ENCODE measurements around the gene GOLT1A.

Gene GOLT1A

GRCh38 chr1:204261746-204262505 lies 48.1 kb upstream of the GOLT1A start:
- Histone ChIP-seq H3K27ac (ENCODE audit: low read depth, low read length) (no peak overlapping the region), H3K9ac (ENCODE audit: low read length) (no peak overlapping the region), H3K36me3 (ENCODE audit: low read length) (no peaks in the 10 kb centered on the region), H3K9me2 (replicated peaks; ENCODE audit: insufficient read depth, low read length) (no peaks in the 10 kb centered on the region), H3K4me2 (ENCODE audit: low read depth, low read length, poor library complexity, severe bottlenecking) (no peak overlapping the region), H3K4me3 (ENCODE audit: insufficient read depth, low read length, poor library complexity, severe bottlenecking) (no peak overlapping the region), H2AFZ (ENCODE audit: low read depth, low read length, severe bottlenecking) (no peak overlapping the region), H3F3A (ENCODE audit: insufficient read depth) (no peaks in the 10 kb centered on the region), H4K20me1 (ENCODE audit: low read depth, low read length) (no peaks in the 10 kb centered on the region), H3K27me3 (ENCODE audit: low read length) (no peaks in the 10 kb centered on the region), H3K79me2 (ENCODE audit: insufficient read depth, low read length) (no peaks in the 10 kb centered on the region), H3K9me3 (ENCODE audit: insufficient read depth, low read length) (no peaks in the 10 kb centered on the region)
- TF ChIP-seq CTCF (IDR thresholded peaks at IDR 0.05; ENCODE audit: insufficient read depth, low read length, poor library complexity, severe bottlenecking) (no peak), EZH2phosphoT487 (conservative IDR thresholded peaks at IDR 0.05; ENCODE audit: low read length) (no peak)

GRCh38 chr1:204261266-204261665 lies 47.5 kb upstream of the GOLT1A start:
- H3K9ac ChIP-seq (ENCODE audit: low read length): no peak overlapping the region
- H3K4me2 ChIP-seq (ENCODE audit: low read depth, low read length, poor library complexity, severe bottlenecking): no peak overlapping the region
- no peaks in the 10 kb centered on the region for H3K9me2 ChIP-seq (replicated peaks; ENCODE audit: insufficient read depth, low read length)
- TF ChIP-seq CTCF (IDR thresholded peaks at IDR 0.05; ENCODE audit: insufficient read depth, low read length, poor library complexity, severe bottlenecking) (no peak), EZH2phosphoT487 (conservative IDR thresholded peaks at IDR 0.05; ENCODE audit: low read length) (no peak)
- no peaks in the 10 kb centered on the region for H3K27me3 ChIP-seq (ENCODE audit: low read length)
- H3F3A ChIP-seq (ENCODE audit: insufficient read depth): no peaks in the 10 kb centered on the region
- no peak overlapping the region for H3K27ac ChIP-seq (ENCODE audit: low read depth, low read length)
- no peaks in the 10 kb centered on the region for H4K20me1 ChIP-seq (ENCODE audit: low read depth, low read length)
- H3K9me3 ChIP-seq (ENCODE audit: insufficient read depth, low read length): no peaks in the 10 kb centered on the region
- H3K79me2 ChIP-seq (ENCODE audit: insufficient read depth, low read length): no peaks in the 10 kb centered on the region
- H3K36me3 ChIP-seq (ENCODE audit: low read length): no peaks in the 10 kb centered on the region
- H2AFZ ChIP-seq (ENCODE audit: low read depth, low read length, severe bottlenecking): no peak overlapping the region
- no peak overlapping the region for H3K4me3 ChIP-seq (ENCODE audit: insufficient read depth, low read length, poor library complexity, severe bottlenecking)

- Histone ChIP-seq H3K36me3 (ENCODE audit: low read length) (no peaks in the 10 kb centered on the region), H4K20me1 (ENCODE audit: low read depth, low read length) (no peaks in the 10 kb centered on the region), H3K27ac (ENCODE audit: low read depth, low read length) (no peak overlapping the region), H3F3A (ENCODE audit: insufficient read depth) (no peaks in the 10 kb centered on the region), H3K9me3 (ENCODE audit: insufficient read depth, low read length) (no peaks in the 10 kb centered on the region), H3K9me2 (replicated peaks; ENCODE audit: insufficient read depth, low read length) (no peaks in the 10 kb centered on the region), H3K9ac (ENCODE audit: low read length) (no peak overlapping the region), H3K4me3 (ENCODE audit: insufficient read depth, low read length, poor library complexity, severe bottlenecking) (no peak overlapping the region), H3K4me2 (ENCODE audit: low read depth, low read length, poor library complexity, severe bottlenecking) (no peak overlapping the region), H2AFZ (ENCODE audit: low read depth, low read length, severe bottlenecking) (no peak overlapping the region), H3K79me2 (ENCODE audit: insufficient read depth, low read length) (no peaks in the 10 kb centered on the region), H3K27me3 (ENCODE audit: low read length) (no peaks in the 10 kb centered on the region)
- TF ChIP-seq CTCF (IDR thresholded peaks at IDR 0.05; ENCODE audit: insufficient read depth, low read length, poor library complexity, severe bottlenecking) (no peak), EZH2phosphoT487 (conservative IDR thresholded peaks at IDR 0.05; ENCODE audit: low read length) (no peak)
Measured at GRCh38 chr1:204260601-204261197, 46.9 kb upstream of the GOLT1A start.
